ENCODE data around the gene E2F4. TPM values are rescaled to one million over a fixed set of nuclear protein-coding genes. Genes with fewer than 3 reads are reported as not detected.

E2F4 gene
- total and polyA plus RNA-seq, 2 of the 13 experiments (the other 11 are each of a cell fraction or from before 2014, with no cell fraction given), result 84.8 to 91.2 TPM

DNA sequence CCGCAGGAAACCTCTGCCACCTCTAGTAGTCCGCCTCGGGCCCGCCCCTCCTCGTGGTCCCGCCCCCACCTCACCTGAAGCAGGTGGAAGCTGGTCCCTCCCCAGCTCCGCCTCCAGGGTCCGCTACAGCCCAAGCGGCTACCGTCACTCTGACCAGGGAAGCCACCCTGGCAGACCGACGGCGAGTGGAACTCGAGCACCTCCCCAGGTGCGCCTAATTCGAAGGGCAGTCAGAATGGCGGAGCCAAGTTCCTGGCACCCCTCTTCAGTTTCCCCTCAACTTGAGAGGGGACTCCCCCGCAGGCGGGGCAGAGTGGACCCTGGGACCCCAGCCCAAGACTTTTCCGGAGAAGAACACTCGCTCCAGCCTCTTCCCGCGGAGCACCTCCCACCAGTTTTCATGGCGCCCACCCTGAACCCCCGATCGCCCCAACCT is 54.8 kb downstream of the E2F4 start (continued):
- TF ChIP-seq ZFYVE20 (CRISPR knock-in tag; IDR thresholded peaks at IDR 0.05; ENCODE audit: borderline replicate concordance, low read depth), result no peak
- no peak for TF ChIP-seq TOPORS (CRISPR knock-in tag; IDR thresholded peaks at IDR 0.05)
- TF ChIP-seq ZNF225 (CRISPR knock-in tag; IDR thresholded peaks at IDR 0.05), result peak; percentile 45; the same call in 1 of the 2 replicates
- TF ChIP-seq, protein P1, sequence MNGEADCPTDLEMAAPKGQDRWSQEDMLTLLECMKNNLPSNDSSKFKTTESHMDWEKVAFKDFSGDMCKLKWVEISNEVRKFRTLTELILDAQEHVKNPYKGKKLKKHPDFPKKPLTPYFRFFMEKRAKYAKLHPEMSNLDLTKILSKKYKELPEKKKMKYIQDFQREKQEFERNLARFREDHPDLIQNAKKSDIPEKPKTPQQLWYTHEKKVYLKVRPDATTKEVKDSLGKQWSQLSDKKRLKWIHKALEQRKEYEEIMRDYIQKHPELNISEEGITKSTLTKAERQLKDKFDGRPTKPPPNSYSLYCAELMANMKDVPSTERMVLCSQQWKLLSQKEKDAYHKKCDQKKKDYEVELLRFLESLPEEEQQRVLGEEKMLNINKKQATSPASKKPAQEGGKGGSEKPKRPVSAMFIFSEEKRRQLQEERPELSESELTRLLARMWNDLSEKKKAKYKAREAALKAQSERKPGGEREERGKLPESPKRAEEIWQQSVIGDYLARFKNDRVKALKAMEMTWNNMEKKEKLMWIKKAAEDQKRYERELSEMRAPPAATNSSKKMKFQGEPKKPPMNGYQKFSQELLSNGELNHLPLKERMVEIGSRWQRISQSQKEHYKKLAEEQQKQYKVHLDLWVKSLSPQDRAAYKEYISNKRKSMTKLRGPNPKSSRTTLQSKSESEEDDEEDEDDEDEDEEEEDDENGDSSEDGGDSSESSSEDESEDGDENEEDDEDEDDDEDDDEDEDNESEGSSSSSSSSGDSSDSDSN (CRISPR knock-in tag; IDR thresholded peaks at IDR 0.05), result no peak
- TF ChIP-seq, protein P2, sequence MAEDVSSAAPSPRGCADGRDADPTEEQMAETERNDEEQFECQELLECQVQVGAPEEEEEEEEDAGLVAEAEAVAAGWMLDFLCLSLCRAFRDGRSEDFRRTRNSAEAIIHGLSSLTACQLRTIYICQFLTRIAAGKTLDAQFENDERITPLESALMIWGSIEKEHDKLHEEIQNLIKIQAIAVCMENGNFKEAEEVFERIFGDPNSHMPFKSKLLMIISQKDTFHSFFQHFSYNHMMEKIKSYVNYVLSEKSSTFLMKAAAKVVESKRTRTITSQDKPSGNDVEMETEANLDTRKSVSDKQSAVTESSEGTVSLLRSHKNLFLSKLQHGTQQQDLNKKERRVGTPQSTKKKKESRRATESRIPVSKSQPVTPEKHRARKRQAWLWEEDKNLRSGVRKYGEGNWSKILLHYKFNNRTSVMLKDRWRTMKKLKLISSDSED (CRISPR knock-in tag; IDR thresholded peaks at IDR 0.05), result 0 out of 2 replicates have a peak, but pooled peaks have one; percentile 29
- no peak for TF ChIP-seq ZNF138 (CRISPR knock-in tag; IDR thresholded peaks at IDR 0.05; ENCODE audit: low read depth)
- no peak for TF ChIP-seq ARNTL (CRISPR knock-in tag; IDR thresholded peaks at IDR 0.05)
- no peak for TF ChIP-seq ZMYM3 (CRISPR knock-in tag; IDR thresholded peaks at IDR 0.05)
- TF ChIP-seq MIXL1 (CRISPR knock-in tag; IDR thresholded peaks at IDR 0.05), result no peak
- no peak for TF ChIP-seq FOXP1 (IDR thresholded peaks at IDR 0.05)
- no peak for TF ChIP-seq FOXP1 (CRISPR knock-in tag; IDR thresholded peaks at IDR 0.05)
- 0 out of 2 replicates have a peak, but pooled peaks have one; percentile 21 for TF ChIP-seq SP5 (CRISPR knock-in tag; IDR thresholded peaks at IDR 0.05; ENCODE audit: borderline replicate concordance, low read depth)
- no peak for TF ChIP-seq ZNF530 (CRISPR knock-in tag; IDR thresholded peaks at IDR 0.05; ENCODE audit: low read depth)
- no peak for TF ChIP-seq ZNF10 (CRISPR knock-in tag; IDR thresholded peaks at IDR 0.05; ENCODE audit: borderline replicate concordance, low read depth)
- no peak for TF ChIP-seq ERF (CRISPR knock-in tag; IDR thresholded peaks at IDR 0.05)
- TF ChIP-seq MAFF (IDR thresholded peaks at IDR 0.05; ENCODE audit: low read depth, low read length), result no peak
- TF ChIP-seq EEA1 (CRISPR knock-in tag; IDR thresholded peaks at IDR 0.05; ENCODE audit: borderline replicate concordance), result no peak
- TF ChIP-seq, protein P3, sequence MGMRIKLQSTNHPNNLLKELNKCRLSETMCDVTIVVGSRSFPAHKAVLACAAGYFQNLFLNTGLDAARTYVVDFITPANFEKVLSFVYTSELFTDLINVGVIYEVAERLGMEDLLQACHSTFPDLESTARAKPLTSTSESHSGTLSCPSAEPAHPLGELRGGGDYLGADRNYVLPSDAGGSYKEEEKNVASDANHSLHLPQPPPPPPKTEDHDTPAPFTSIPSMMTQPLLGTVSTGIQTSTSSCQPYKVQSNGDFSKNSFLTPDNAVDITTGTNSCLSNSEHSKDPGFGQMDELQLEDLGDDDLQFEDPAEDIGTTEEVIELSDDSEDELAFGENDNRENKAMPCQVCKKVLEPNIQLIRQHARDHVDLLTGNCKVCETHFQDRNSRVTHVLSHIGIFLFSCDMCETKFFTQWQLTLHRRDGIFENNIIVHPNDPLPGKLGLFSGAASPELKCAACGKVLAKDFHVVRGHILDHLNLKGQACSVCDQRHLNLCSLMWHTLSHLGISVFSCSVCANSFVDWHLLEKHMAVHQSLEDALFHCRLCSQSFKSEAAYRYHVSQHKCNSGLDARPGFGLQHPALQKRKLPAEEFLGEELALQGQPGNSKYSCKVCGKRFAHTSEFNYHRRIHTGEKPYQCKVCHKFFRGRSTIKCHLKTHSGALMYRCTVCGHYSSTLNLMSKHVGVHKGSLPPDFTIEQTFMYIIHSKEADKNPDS (CRISPR knock-in tag; IDR thresholded peaks at IDR 0.05), result no peak
- no peak for TF ChIP-seq RARA (CRISPR knock-in tag; IDR thresholded peaks at IDR 0.05)
- TF ChIP-seq ZNF879 (CRISPR knock-in tag; IDR thresholded peaks at IDR 0.05), result no peak
- TF ChIP-seq, protein P4, sequence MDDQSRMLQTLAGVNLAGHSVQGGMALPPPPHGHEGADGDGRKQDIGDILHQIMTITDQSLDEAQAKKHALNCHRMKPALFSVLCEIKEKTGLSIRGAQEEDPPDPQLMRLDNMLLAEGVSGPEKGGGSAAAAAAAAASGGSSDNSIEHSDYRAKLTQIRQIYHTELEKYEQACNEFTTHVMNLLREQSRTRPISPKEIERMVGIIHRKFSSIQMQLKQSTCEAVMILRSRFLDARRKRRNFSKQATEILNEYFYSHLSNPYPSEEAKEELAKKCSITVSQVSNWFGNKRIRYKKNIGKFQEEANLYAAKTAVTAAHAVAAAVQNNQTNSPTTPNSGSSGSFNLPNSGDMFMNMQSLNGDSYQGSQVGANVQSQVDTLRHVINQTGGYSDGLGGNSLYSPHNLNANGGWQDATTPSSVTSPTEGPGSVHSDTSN (CRISPR knock-in tag; IDR thresholded peaks at IDR 0.05; ENCODE audit: borderline replicate concordance), result no peak
- TF ChIP-seq ELF1 (CRISPR knock-in tag; IDR thresholded peaks at IDR 0.05), result 0 out of 2 replicates have a peak, but pooled peaks have one; percentile 16
- no peak for TF ChIP-seq ZNF781 (CRISPR knock-in tag; IDR thresholded peaks at IDR 0.05; ENCODE audit: borderline replicate concordance, not compliant biosample characterization)
- TF ChIP-seq, protein P5, sequence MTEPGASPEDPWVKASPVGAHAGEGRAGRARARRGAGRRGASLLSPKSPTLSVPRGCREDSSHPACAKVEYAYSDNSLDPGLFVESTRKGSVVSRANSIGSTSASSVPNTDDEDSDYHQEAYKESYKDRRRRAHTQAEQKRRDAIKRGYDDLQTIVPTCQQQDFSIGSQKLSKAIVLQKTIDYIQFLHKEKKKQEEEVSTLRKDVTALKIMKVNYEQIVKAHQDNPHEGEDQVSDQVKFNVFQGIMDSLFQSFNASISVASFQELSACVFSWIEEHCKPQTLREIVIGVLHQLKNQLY (CRISPR knock-in tag; IDR thresholded peaks at IDR 0.05), result no peak
- no peak for TF ChIP-seq ZNF775 (CRISPR knock-in tag; IDR thresholded peaks at IDR 0.05; ENCODE audit: borderline replicate concordance)
